ENCODE results near the gene FAXC.

DNA sequence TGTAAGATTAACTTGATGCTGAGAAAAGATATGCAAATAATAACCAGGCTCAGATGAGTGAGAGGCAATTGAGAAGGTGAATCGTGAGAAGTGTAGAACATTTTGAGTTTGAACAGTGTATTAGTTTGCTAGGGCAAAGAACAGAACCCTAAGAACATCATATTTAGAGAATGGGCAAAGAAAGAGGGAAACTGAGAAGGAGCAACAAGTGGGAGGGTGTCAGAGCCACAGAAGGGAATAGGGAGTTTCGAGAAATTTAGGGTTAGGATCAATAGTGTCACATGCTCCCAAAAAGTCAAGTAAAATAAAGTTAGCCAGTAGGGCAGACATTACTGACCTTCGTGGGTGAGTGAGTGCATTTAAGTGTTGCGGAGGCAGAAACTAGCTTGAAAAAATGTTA is 5.5 kb upstream of the FAXC start:
- TF ChIP-seq, protein P1, sequence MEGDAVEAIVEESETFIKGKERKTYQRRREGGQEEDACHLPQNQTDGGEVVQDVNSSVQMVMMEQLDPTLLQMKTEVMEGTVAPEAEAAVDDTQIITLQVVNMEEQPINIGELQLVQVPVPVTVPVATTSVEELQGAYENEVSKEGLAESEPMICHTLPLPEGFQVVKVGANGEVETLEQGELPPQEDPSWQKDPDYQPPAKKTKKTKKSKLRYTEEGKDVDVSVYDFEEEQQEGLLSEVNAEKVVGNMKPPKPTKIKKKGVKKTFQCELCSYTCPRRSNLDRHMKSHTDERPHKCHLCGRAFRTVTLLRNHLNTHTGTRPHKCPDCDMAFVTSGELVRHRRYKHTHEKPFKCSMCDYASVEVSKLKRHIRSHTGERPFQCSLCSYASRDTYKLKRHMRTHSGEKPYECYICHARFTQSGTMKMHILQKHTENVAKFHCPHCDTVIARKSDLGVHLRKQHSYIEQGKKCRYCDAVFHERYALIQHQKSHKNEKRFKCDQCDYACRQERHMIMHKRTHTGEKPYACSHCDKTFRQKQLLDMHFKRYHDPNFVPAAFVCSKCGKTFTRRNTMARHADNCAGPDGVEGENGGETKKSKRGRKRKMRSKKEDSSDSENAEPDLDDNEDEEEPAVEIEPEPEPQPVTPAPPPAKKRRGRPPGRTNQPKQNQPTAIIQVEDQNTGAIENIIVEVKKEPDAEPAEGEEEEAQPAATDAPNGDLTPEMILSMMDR (IDR thresholded peaks at IDR 0.05), result no peak
- no peak for TF ChIP-seq EZH2 (IDR thresholded peaks at IDR 0.05)

All from neural progenitor cell (in vitro differentiated cells).